Tibial nerve (tissue), 4 donors: Measurements from ENCODE around the gene TRIM37.

ENCODE experiments used
- CTCF ChIP-seq, 5 experiments: fragments of 200-600 bp in 3 of 5; fragments of 450-650 bp in 2 of 5; sonication (generic) in 3 of 5; IDR thresholded peaks; one replicate each; pipeline ENCODE4 v1.5.1; 2016 to 2019; ENCODE audit warnings: antibody characterized with exemption in 5 of 5, mild to moderate bottlenecking in 3 of 5, moderate library complexity in 2 of 5
- EP300 ChIP-seq, 2 donors: sonication (generic); formaldehyde crosslinking; IDR thresholded peaks; one replicate each; pipeline ENCODE4 v1.6.1; 2017; ENCODE audit warnings: antibody characterized with exemption in 2 of 2, mild to moderate bottlenecking in 1 of 2
- POLR2A ChIP-seq, 2 donors: fragments of 450-650 bp; IDR thresholded peaks; one replicate each; pipeline ENCODE4 v1.6.1; 2017; ENCODE audit warnings: antibody characterized with exemption in 2 of 2, mild to moderate bottlenecking in 2 of 2, moderate library complexity in 2 of 2

- TF ChIP-seq EP300 (IDR thresholded peaks at IDR 0.05): no peak
- TF ChIP-seq POLR2A (IDR thresholded peaks at IDR 0.05): no peak
- no peak for TF ChIP-seq CTCF (IDR thresholded peaks at IDR 0.05)
Measured at GRCh38 chr17:59094861-59095530, 11.7 kb downstream of the TRIM37 start.
